Left lobe of liver (tissue), 2 donors: ENCODE data around the gene TAS2R50. TPM values are rescaled to one million over a fixed set of nuclear protein-coding genes. Genes with fewer than 3 reads are reported as not detected.
"Not testable (repeated sequence)": the region's sequence is repeated elsewhere in the genome, so short reads cannot be mapped to it uniquely, and the experiment has no call there.

Source experiments
- ATAC-seq: fragments of 200-7000 bp; cut with Tn5 transposase; one replicate; pipeline ENCODE4 v1.9.1; 2020; ENCODE audit warnings: mild to moderate bottlenecking, moderate library complexity
- DNase-seq: peaks from one replicate; pipeline ENCODE4 v3.0.0-alpha.2; 2020; ENCODE audit warnings: low spot score
- total RNA-seq: library from RNA; stranded (reverse); gene quantifications from one replicate; pipeline ENCODE4 v1.2.1, GENCODE V29; 2021
- donor health status: DM: no; HTN: no; CAD: no; lungs with moderate emphysema.
- donor health status: DM: no; HTN: yes; CAD: no.

Gene TAS2R50
- total RNA-seq = 0.60 TPM

- no peak for ATAC-seq
- DNase-seq = no peak
These were observed at the start of gene TAS2R50 for GRCh38 chr12:10986812-10987211. TAS2R50 (minus strand) TSS chr12:10986912; CDS start chr12:10986860, 52 bp downstream.

GRCh38 chr12:11033959-11034358, 47.2 kb upstream of the TAS2R50 start:
- not testable (repeated sequence) for ATAC-seq, DNase-seq

GRCh38 chr12:11031307-11031706, 44.6 kb upstream of the TAS2R50 start, which contains the start of gene TAS2R31:
TAS2R31 (minus strand) TSS chr12:11031407; CDS start chr12:11031335, 72 bp downstream.
- DNase-seq = no peak
- no peak for ATAC-seq

- ATAC-seq (no peak), DNase-seq (no peak)
These were observed 39.4 kb upstream of the TAS2R50 start for GRCh38 chr12:11026118-11026517.

GRCh38 chr12:11023387-11023786, 36.7 kb upstream of the TAS2R50 start:
- DNase-seq (no peak), ATAC-seq (no peak)

- no peak for DNase-seq
- ATAC-seq = no peak
These were observed 35.8 kb upstream of the TAS2R50 start, which contains the start of gene TAS2R19 for GRCh38 chr12:11022520-11022919. TAS2R19 (minus strand) TSS chr12:11022620; CDS start chr12:11022571, 49 bp downstream.

- no peak for ATAC-seq
These were observed 30.2 kb upstream of the TAS2R50 start for GRCh38 chr12:11016937-11017336.

GRCh38 chr12:11015775-11016430, 29.2 kb upstream of the TAS2R50 start:
- DNase-seq (no peak), ATAC-seq (peak; percentile 90)

More at GRCh38 chr12:11016937-11017336, 30.2 kb upstream of the TAS2R50 start:
- no peak for DNase-seq

- no peak for DNase-seq
- no peak for ATAC-seq
These were observed 27.5 kb upstream of the TAS2R50 start for GRCh38 chr12:11014234-11014633.

- ATAC-seq = no peak
- DNase-seq = no peak
These were observed 20.9 kb upstream of the TAS2R50 start for GRCh38 chr12:11007608-11008007.

GRCh38 chr12:10998204-10998603, 11.5 kb upstream of the TAS2R50 start, which contains the start of gene TAS2R20:
TAS2R20 (minus strand) TSS chr12:10998304; CDS start chr12:10997875, 429 bp downstream.
- DNase-seq = no peak
- no peak for ATAC-seq

- no peak for DNase-seq
- ATAC-seq = no peak
These were observed 7.6 kb upstream of the TAS2R50 start for GRCh38 chr12:10994307-10994706.

GRCh38 chr12:10989107-10989506, 2.4 kb upstream of the TAS2R50 start:
- ATAC-seq (no peak), DNase-seq (no peak)

GRCh38 chr12:10982244-10982643, 4.5 kb downstream of the TAS2R50 start:
- ATAC-seq (no peak), DNase-seq (no peak)

- no peak for ATAC-seq
- DNase-seq = no peak
These were observed 11.7 kb downstream of the TAS2R50 start for GRCh38 chr12:10974965-10975364.

- peak; percentile 71 for DNase-seq
- peak; percentile 98 for ATAC-seq
These were observed 17.8 kb downstream of the TAS2R50 start for GRCh38 chr12:10968765-10969456.

GRCh38 chr12:10967409-10967808, 19.3 kb downstream of the TAS2R50 start:
- ATAC-seq (no peak), DNase-seq (no peak)

GRCh38 chr12:10966314-10966713, 20.4 kb downstream of the TAS2R50 start:
- DNase-seq = no peak
- ATAC-seq = no peak

GRCh38 chr12:10965476-10965875, 21.2 kb downstream of the TAS2R50 start:
- ATAC-seq (no peak), DNase-seq (no peak)

- no peak for ATAC-seq
- no peak for DNase-seq
These were observed 26.5 kb downstream of the TAS2R50 start for GRCh38 chr12:10960211-10960610.

GRCh38 chr12:10959804-10960203, 26.9 kb downstream of the TAS2R50 start:
- no peak for ATAC-seq
- DNase-seq = no peak

GRCh38 chr12:10957741-10958140, 29.0 kb downstream of the TAS2R50 start:
- no peak for DNase-seq
- no peak for ATAC-seq
